ENCODE measurements around the gene DDA1. TPM values are rescaled to one million over a fixed set of nuclear protein-coding genes. Genes with fewer than 3 reads are reported as not detected.

The DDA1 gene
- total and polyA plus RNA-seq, 9 of the 15 experiments (the other 6 are each of a cell fraction or from before 2014, with no cell fraction given): 1.4 to 83.8 (median 33.8) TPM

DNA sequence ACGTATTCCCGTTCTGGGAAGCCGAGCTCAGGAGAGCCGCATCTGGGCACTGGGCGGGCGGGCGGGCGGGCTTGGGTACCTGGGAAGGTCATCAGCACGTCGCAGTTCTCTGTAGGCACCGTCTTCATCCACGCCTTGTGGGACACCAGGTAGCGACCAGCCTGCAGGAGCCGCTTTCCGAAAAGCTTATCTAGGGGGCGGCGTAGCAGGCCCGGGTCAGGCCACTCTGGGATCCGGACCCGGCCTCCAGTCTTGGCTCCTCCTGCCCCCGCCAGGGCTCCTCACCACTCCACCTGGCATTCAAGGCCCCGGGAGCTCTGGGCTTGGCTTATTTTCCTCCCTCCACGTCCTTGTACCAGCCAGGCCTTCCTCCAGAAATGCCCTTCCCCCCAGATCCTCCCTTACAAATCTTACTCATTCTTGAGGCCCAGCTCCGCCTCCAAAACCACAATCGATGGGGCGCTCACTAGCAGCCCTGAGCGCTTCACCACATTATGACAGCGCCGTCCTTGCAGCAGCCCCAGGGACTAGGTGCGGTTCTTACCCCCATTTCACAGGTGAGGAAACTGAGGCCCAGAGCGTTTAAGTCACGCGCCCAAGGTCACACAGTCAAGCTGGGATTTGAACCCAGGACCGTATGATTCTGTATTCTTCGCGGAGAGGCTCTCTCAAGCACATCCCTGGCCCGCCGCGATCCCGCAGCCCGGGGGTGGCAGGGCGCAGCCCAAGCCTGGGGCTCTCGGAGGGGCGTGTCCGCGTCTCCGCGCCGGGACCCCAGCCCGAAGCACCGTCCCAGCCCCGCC lies 24.4 kb downstream of the DDA1 start (continued):
- TF ChIP-seq, protein P1, sequence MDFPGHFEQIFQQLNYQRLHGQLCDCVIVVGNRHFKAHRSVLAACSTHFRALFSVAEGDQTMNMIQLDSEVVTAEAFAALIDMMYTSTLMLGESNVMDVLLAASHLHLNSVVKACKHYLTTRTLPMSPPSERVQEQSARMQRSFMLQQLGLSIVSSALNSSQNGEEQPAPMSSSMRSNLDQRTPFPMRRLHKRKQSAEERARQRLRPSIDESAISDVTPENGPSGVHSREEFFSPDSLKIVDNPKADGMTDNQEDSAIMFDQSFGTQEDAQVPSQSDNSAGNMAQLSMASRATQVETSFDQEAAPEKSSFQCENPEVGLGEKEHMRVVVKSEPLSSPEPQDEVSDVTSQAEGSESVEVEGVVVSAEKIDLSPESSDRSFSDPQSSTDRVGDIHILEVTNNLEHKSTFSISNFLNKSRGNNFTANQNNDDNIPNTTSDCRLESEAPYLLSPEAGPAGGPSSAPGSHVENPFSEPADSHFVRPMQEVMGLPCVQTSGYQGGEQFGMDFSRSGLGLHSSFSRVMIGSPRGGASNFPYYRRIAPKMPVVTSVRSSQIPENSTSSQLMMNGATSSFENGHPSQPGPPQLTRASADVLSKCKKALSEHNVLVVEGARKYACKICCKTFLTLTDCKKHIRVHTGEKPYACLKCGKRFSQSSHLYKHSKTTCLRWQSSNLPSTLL (IDR thresholded peaks at IDR 0.05): no peak
- TF ChIP-seq GTF2F1 (IDR thresholded peaks at IDR 0.05; ENCODE audit: low read depth, low read length) (no peak), ZFP36 (IDR thresholded peaks at IDR 0.05; ENCODE audit: low read depth, low read length, partially characterized antibody) (peak; percentile 79), NR2C1 (IDR thresholded peaks at IDR 0.05) (no peak), NR2C1 (tag; IDR thresholded peaks at IDR 0.05) (no peak), SMAD3 (CRISPR knock-in tag; conservative IDR thresholded peaks at IDR 0.05) (no peak), ZNF232 (CRISPR knock-in tag; IDR thresholded peaks at IDR 0.05) (no peak), FOXP1 (CRISPR knock-in tag; IDR thresholded peaks at IDR 0.05) (peak; percentile 48), ZNF12 (CRISPR knock-in tag; IDR thresholded peaks at IDR 0.05) (peak; percentile 71), RHOXF2B (CRISPR knock-in tag; conservative IDR thresholded peaks at IDR 0.05) (0 out of 2 replicates have a peak, but pooled peaks have one; percentile 23), ZNF444 (CRISPR knock-in tag; IDR thresholded peaks at IDR 0.05) (no peak), PTRF (tag; IDR thresholded peaks at IDR 0.05) (no peak), L3MBTL2 (IDR thresholded peaks at IDR 0.05) (no peak), POLR2B (IDR thresholded peaks at IDR 0.05; ENCODE audit: low read depth, partially characterized antibody) (peak; percentile 41), SP2 (IDR thresholded peaks at IDR 0.05; ENCODE audit: extremely low read depth, low read depth, low read length, poor library complexity, severe bottlenecking) (peak; percentile 41), ATF1 (CRISPR knock-in tag; IDR thresholded peaks at IDR 0.05) (no peak), ATF1 (tag; IDR thresholded peaks at IDR 0.05) (no peak), NFE2L1 (tag; IDR thresholded peaks at IDR 0.05; ENCODE audit: borderline replicate concordance, low read depth) (no peak), CBX3 (IDR thresholded peaks at IDR 0.05; ENCODE audit: borderline replicate concordance in 1 of 2, low read length in 2 of 2) (peak in 1 of 2 experiments; percentile 86; a peak in 2 of 3 replicates), ADNP (tag; IDR thresholded peaks at IDR 0.05) (peak; percentile 100), NCOR1 (IDR thresholded peaks at IDR 0.05) (no peak), SMAD1 (IDR thresholded peaks at IDR 0.05; ENCODE audit: low read depth, low read length, partially characterized antibody) (no peak), ZNF77 (CRISPR knock-in tag; IDR thresholded peaks at IDR 0.05) (no peak), STAT5A (IDR thresholded peaks at IDR 0.05; ENCODE audit: borderline replicate concordance, low read length) (no peak), FUS (optimal IDR thresholded peaks at IDR 0.05; ENCODE audit: low read depth, low read length) (no peak), CBX5 (IDR thresholded peaks at IDR 0.05; ENCODE audit: borderline replicate concordance, low read depth) (no peak)
- TF ChIP-seq, protein P2, sequence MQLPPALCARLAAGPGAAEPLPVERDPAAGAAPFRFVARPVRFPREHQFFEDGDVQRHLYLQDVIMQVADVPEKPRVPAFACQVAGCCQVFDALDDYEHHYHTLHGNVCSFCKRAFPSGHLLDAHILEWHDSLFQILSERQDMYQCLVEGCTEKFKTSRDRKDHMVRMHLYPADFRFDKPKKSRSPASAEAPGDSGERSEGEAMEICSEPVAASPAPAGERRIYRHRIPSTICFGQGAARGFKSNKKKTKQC (CRISPR knock-in tag; IDR thresholded peaks at IDR 0.05): no peak
- TF ChIP-seq, protein P3, sequence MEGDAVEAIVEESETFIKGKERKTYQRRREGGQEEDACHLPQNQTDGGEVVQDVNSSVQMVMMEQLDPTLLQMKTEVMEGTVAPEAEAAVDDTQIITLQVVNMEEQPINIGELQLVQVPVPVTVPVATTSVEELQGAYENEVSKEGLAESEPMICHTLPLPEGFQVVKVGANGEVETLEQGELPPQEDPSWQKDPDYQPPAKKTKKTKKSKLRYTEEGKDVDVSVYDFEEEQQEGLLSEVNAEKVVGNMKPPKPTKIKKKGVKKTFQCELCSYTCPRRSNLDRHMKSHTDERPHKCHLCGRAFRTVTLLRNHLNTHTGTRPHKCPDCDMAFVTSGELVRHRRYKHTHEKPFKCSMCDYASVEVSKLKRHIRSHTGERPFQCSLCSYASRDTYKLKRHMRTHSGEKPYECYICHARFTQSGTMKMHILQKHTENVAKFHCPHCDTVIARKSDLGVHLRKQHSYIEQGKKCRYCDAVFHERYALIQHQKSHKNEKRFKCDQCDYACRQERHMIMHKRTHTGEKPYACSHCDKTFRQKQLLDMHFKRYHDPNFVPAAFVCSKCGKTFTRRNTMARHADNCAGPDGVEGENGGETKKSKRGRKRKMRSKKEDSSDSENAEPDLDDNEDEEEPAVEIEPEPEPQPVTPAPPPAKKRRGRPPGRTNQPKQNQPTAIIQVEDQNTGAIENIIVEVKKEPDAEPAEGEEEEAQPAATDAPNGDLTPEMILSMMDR (IDR thresholded peaks at IDR 0.05 in 2 of 3, conservative IDR thresholded peaks at IDR 0.05 in 1 of 3; ENCODE audit: insufficient read depth in 2 of 3, low read depth in 1 of 3, low read length in 3 of 3): peak in 2 of 3 experiments; percentile 26 to 33; a peak in 3 of 6 replicates

All from K562 (cell line).